Cardiac muscle cell (in vitro differentiated cells and primary cell): Measurements from ENCODE around the gene ATP6V0A1. TPM values are rescaled to one million over a fixed set of nuclear protein-coding genes. Genes with fewer than 3 reads are reported as not detected.

Experiments
- DNase-seq, 2 donors: peaks; one replicate each; pipeline versions ENCODE4 v3.0.0 to v3.0.0-alpha.2; 2010 to 2017; ENCODE audit warnings: low read depth in 1 of 2, low spot score in 1 of 2
- H3K27ac ChIP-seq: fragments of 200-600 bp; sonication (generic); 2 replicates; pipeline ENCODE4 v1.5.1; 2016
- H3K27me3 ChIP-seq: fragments of 200-600 bp; sonication (generic); 2 replicates; pipeline ENCODE4 v1.6.0; 2016; ENCODE audit warnings: control low read depth
- H3K36me3 ChIP-seq: fragments of 200-600 bp; sonication (generic); 2 replicates; pipeline ENCODE4 v1.5.1; 2016; ENCODE audit warnings: control low read depth
- H3K4me1 ChIP-seq: fragments of 200-600 bp; sonication (generic); 2 replicates; pipeline ENCODE4 v1.8.1; 2017; ENCODE audit warnings: low read depth, mild to moderate bottlenecking, mixed run types
- H3K4me3 ChIP-seq: fragments of 200-600 bp; sonication (generic); 2 replicates; pipeline ENCODE4 v1.5.1; 2016; ENCODE audit warnings: mild to moderate bottlenecking
- H3K9me3 ChIP-seq: fragments of 200-600 bp; sonication (generic); 2 replicates; pipeline ENCODE4 v1.5.1; 2017; ENCODE audit warnings: low read depth, mild to moderate bottlenecking, control low read depth
- polyA plus RNA-seq: library from polyadenylated mRNA; unstranded; fragments of >200 nt; fragmentation: Nextera tagmentation; extraction: Ambion mirVana; gene quantifications from 2 replicates; pipeline ENCODE4 v1.2.1, GENCODE V29; 2016
- total RNA-seq: library from RNA; depleted of rRNA; stranded (reverse); fragments of >200 nt; gene quantifications from 2 replicates; pipeline ENCODE4 v1.2.3, GENCODE V29; 2016
- TF ChIP-seq, protein P1 (sequence below): IDR thresholded peaks from 2 replicates; pipeline ENCODE4 v1.5.1; 2012; ENCODE audit warnings: low read depth, mild to moderate bottlenecking, low read length

ATP6V0A1 gene
- total and polyA plus RNA-seq, 2 experiments from 2014 or later = 44.6 to 50.8 TPM

DNA sequence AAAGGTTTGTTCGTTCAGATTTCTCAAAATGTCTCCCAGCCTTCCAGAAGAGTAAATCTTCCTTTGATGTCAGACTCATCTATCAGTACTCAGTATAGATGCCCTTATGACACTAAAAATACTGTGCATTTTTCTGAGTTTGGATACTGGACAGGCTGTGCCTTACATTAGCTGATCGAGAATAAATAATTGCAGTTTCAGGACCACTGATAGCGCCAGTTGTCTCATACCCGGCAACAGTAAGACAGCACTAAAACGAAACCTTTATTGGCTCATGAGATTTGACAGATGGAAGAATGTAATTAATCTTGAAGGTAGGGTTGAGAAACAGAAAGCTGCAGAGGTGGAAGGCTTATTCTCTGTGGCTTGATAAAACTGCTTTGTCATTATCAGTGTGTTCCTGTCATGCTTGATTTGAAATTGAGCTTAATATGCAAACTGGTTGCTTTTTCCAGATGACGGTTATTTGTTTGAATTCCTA lies 1.2 kb downstream of the ATP6V0A1 start:
- Histone ChIP-seq H3K4me3 (peak overlapping the region; percentile 37), H3K9me3 (no peaks in the 10 kb centered on the region), H3K36me3 (no peaks in the 10 kb centered on the region), H3K27me3 (no peaks in the 10 kb centered on the region), H3K27ac (peak overlapping the region; percentile 13), H3K4me1 (peaks cover 9% of the 10 kb centered on the region)
- peak; percentile 48 to 63 for DNase-seq
- TF ChIP-seq, protein P1, sequence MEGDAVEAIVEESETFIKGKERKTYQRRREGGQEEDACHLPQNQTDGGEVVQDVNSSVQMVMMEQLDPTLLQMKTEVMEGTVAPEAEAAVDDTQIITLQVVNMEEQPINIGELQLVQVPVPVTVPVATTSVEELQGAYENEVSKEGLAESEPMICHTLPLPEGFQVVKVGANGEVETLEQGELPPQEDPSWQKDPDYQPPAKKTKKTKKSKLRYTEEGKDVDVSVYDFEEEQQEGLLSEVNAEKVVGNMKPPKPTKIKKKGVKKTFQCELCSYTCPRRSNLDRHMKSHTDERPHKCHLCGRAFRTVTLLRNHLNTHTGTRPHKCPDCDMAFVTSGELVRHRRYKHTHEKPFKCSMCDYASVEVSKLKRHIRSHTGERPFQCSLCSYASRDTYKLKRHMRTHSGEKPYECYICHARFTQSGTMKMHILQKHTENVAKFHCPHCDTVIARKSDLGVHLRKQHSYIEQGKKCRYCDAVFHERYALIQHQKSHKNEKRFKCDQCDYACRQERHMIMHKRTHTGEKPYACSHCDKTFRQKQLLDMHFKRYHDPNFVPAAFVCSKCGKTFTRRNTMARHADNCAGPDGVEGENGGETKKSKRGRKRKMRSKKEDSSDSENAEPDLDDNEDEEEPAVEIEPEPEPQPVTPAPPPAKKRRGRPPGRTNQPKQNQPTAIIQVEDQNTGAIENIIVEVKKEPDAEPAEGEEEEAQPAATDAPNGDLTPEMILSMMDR = no peak

DNA sequence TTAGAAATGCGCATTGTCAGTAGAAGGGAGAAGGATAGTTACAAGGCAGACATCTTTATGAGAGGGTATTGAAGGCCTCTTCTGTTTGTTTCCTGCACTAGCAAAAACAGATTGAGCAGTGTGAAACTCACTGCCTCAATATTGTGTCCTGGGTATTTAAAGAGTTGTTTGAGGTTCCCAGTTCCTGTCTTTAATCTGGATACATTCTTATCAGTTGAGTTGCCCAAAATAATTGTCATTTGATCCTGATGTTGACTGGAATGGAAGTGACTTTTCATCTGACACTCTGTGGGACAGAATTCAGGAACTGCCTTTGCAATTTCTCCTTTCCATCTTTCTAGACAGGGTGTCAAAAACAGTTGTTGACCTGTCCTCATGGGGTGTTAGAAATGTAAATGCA lies 1.7 kb downstream of the ATP6V0A1 start:
- Histone ChIP-seq H3K4me3 (no peak overlapping the region), H3K9me3 (no peaks in the 10 kb centered on the region), H3K4me1 (peaks cover 9% of the 10 kb centered on the region), H3K27ac (no peak overlapping the region), H3K36me3 (no peaks in the 10 kb centered on the region), H3K27me3 (no peaks in the 10 kb centered on the region)
- TF ChIP-seq, protein P1 = no peak
- DNase-seq = no peak

DNA sequence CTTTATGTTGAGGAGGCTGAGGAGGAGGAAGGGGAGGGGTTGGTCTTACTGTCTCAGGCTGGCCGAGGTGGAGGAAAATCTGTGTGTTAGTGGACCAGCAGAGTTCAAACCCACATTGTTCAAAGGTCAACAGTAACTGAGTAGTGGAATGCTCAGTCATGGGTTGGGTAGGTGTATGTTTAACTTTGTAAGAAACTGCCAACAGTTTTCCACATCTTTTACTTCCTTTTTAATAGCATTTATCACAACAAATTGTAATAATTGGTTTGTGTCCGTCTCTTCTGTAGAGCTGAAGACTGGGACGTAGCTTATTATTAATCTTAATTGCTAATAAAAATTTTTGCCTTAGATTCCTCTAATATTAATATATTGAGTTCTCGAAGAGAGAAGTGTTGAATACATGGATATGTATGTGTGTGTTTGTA lies 5.3 kb downstream of the ATP6V0A1 start:
- DNase-seq = no peak
- TF ChIP-seq, protein P1 = no peak
- Histone ChIP-seq H3K27ac (no peak overlapping the region), H3K36me3 (peaks cover 16% of the 10 kb centered on the region), H3K9me3 (no peaks in the 10 kb centered on the region), H3K4me3 (no peak overlapping the region), H3K27me3 (no peaks in the 10 kb centered on the region), H3K4me1 (peaks cover 9% of the 10 kb centered on the region)

DNA sequence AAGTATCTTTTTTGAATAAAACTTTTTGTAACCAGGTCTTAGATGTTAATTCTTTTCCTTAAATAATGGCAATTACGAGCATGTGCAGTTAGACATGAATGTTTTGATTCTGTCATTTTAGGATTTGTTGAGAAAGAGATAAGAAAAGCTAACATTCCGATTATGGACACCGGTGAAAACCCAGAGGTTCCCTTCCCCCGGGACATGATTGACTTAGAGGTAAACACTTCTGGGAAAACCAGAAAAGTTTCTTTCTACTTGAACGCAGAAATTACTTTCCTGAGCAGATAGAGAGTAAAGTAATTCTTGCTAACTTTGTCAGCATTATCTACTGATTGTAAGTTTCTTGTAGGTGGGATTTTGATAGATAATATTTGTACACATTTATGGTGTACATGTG lies 9.2 kb downstream of the ATP6V0A1 start:
- Histone ChIP-seq H3K27ac (no peak overlapping the region), H3K4me1 (no peaks in the 10 kb centered on the region), H3K27me3 (no peaks in the 10 kb centered on the region), H3K9me3 (no peaks in the 10 kb centered on the region), H3K4me3 (no peak overlapping the region), H3K36me3 (peaks cover 34% of the 10 kb centered on the region)
- DNase-seq = no peak
- TF ChIP-seq, protein P1 = no peak

DNA sequence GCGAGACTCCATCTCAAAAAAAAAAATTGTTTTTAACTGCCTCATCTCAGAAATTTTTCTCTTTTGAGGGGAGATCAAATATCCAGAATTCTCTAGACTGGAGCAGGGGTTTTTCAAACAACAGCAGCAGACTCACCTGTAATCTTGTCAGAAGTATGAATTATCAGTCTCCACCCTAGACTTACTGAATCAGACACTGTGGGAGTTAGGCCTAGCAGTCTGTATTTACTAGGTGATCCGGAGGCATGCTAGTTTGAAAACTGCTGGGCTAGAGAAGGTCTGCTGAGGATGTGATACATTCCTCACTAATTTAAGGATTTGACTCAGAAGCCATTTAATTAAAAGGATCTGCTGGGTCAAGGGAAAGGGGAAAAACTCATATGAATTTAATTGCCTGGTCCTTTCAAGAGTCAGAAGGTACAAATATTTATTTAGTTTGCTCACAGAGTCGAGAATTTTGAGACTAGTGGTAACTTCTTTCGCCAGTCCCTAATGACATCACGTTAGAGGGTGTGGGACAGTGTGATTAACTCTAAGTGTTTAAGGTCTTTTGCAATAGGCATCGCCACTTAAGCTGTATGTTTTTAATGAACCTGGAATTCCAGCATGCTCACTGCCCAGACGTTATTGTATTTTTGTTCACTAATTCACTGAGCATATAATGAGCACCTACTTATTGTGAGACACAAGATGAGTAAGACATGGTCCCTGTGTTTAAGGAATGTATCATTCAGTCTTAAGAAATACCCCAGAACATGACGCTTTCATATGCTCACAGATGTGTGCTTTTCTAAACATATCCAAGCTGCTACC lies 14.2 kb downstream of the ATP6V0A1 start:
- TF ChIP-seq, protein P1 = no peak
- H3K36me3 ChIP-seq = peaks cover 45% of the 10 kb centered on the region

More for the DNA sequence above, 14.2 kb downstream of the ATP6V0A1 start:
- Histone ChIP-seq H3K27me3 (no peaks in the 10 kb centered on the region), H3K27ac (no peak overlapping the region), H3K4me3 (no peak overlapping the region), H3K4me1 (no peaks in the 10 kb centered on the region), H3K9me3 (no peaks in the 10 kb centered on the region)
- peak in 1 of 2 donors; percentile 62 for DNase-seq
